ENCODE results near the gene ARHGAP11A. TPM values are rescaled to one million over a fixed set of nuclear protein-coding genes. Genes with fewer than 3 reads are reported as not detected.
"Not testable (repeated sequence)": the region's sequence is repeated elsewhere in the genome, so short reads cannot be mapped to it uniquely, and the experiment has no call there.

Gene ARHGAP11A
- total and polyA plus RNA-seq, 9 of the 15 experiments (the other 6 are each of a cell fraction or from before 2014, with no cell fraction given) = 17.5 to 92.5 (median 61.1) TPM

DNA sequence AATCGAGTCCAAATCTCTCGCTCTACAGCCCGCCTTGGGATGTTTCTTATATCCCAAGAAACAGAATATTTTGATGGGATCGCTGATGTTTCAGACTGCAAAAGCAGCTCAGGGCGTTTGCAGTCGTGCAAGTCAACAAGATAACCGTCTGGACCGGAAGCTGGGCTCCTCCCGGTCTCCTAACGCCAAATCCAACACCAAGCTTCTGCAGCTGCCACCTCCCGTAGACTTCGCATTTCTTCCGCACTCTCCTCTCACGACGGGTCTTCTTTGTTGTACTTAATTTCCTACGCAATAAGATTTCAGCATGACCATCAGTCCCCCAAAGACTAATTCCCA lies 623 bp upstream of the ARHGAP11A start:
- POLR2A ChIA-PET = not testable (repeated sequence)
- TSS peak; percentile 93 for BruUV-seq (replicated peaks)

GRCh38 chr15:32615871-32616426 lies 645 bp downstream of the ARHGAP11A start:
- H3K36me3 ChIP-seq (ENCODE audit: control insufficient read depth, insufficient read depth, low read length); H3K9me3 ChIP-seq (replicated peaks; ENCODE audit: control insufficient read depth, insufficient read depth, low read depth, low read length); H3K4me1 ChIP-seq (replicated peaks in 1 of 2; ENCODE audit: control insufficient read depth in 2 of 2, insufficient read depth in 2 of 2, low read length in 2 of 2); intact Hi-C loops (cut with micrococcal nuclease); in situ Hi-C loops (cut with MboI); H3K27me3 ChIP-seq (ENCODE audit: control insufficient read depth in 2 of 2, insufficient read depth in 2 of 2, low read length in 2 of 2); CTCF ChIA-PET (ENCODE audit: low intra/inter-chr PET ratio); H3K9me1 ChIP-seq (ENCODE audit: control insufficient read depth, insufficient read depth, low read length); POLR2A ChIA-PET; H4K20me1 ChIP-seq (replicated peaks; ENCODE audit: control insufficient read depth, insufficient read depth, low read length): not testable (repeated sequence)
- ATAC-seq (peak; percentile 66), DNase-seq (ENCODE audit: extremely low read depth in 1 of 4, low spot score in 3 of 4) (peak in 1 of 4 experiments; percentile 34), FAIRE-seq (peak; percentile 29)
- TSS peak; percentile 84 for BruUV-seq (replicated peaks)
- Histone ChIP-seq H2AFZ (ENCODE audit: low read depth, low read length) (peak overlapping the region; percentile 44; the same call in 1 of the 2 replicates), H3K27ac (ENCODE audit: extremely low read depth, low read depth, low read length) (peak overlapping the region; percentile 91), H3K79me2 (ENCODE audit: control insufficient read depth, insufficient read depth, low read length) (peaks cover 53% of the 10 kb centered on the region), H3K9ac (ENCODE audit: insufficient read depth in 1 of 2, low read depth in 2 of 2, low read length in 2 of 2) (peak overlapping the region; percentile 90 to 94), H3K4me2 (ENCODE audit: insufficient read depth, low read length) (peak overlapping the region; percentile 85), H3K4me3 (peak overlapping the region; percentile 66)
- 0% methylated on average over 9 of the region's 24 CpGs for WGBS (ENCODE audit: insufficient coverage, low coverage, missing lambda C conversion rate)
- TF ChIP-seq NFRKB (IDR thresholded peaks at IDR 0.05; ENCODE audit: low read depth) (peak; percentile 72; the same call in 1 of the 2 replicates), HDGF (IDR thresholded peaks at IDR 0.05) (0 out of 2 replicates have a peak, but pooled peaks have one; percentile 36)

More for the DNA sequence above, 623 bp upstream of the ARHGAP11A start:
- in situ Hi-C loops (cut with MboI); intact Hi-C loops (cut with micrococcal nuclease); CTCF ChIA-PET (ENCODE audit: low intra/inter-chr PET ratio); H3K4me1 ChIP-seq (replicated peaks in 1 of 2; ENCODE audit: control insufficient read depth in 2 of 2, insufficient read depth in 2 of 2, low read length in 2 of 2); H3K27me3 ChIP-seq (ENCODE audit: control insufficient read depth in 2 of 2, insufficient read depth in 2 of 2, low read length in 2 of 2); H3K9me1 ChIP-seq (ENCODE audit: control insufficient read depth, insufficient read depth, low read length); FAIRE-seq; H3K36me3 ChIP-seq (ENCODE audit: control insufficient read depth, insufficient read depth, low read length); H3K9me3 ChIP-seq (replicated peaks; ENCODE audit: control insufficient read depth, insufficient read depth, low read depth, low read length); DNase-seq (ENCODE audit: extremely low read depth in 1 of 4, low spot score in 3 of 4); H4K20me1 ChIP-seq (replicated peaks; ENCODE audit: control insufficient read depth, insufficient read depth, low read length): not testable (repeated sequence)
- Histone ChIP-seq H3K79me2 (ENCODE audit: control insufficient read depth, insufficient read depth, low read length) (peaks cover 44% of the 10 kb centered on the region), H3K9ac (ENCODE audit: insufficient read depth in 1 of 2, low read depth in 2 of 2, low read length in 2 of 2) (peak overlapping the region; percentile 81 to 94; a peak in 3 of 4 replicates), H2AFZ (ENCODE audit: low read depth, low read length) (peak overlapping the region; percentile 86), H3K27ac (ENCODE audit: extremely low read depth, low read depth, low read length) (peak overlapping the region; percentile 91), H3K4me2 (ENCODE audit: insufficient read depth, low read length) (peak overlapping the region; percentile 80), H3K4me3 (peak overlapping the region; percentile 66)
- TF ChIP-seq GABPA (tag; conservative IDR thresholded peaks at IDR 0.05; ENCODE audit: low read depth) = peak; percentile 47
- WGBS (ENCODE audit: insufficient coverage, low coverage, missing lambda C conversion rate) = 0% methylated on average over 11 of the region's 16 CpGs
- ATAC-seq = peak; percentile 63
